Ectodermal cell (in vitro differentiated cells): ENCODE measurements around the gene C1QA.

ENCODE experiments used
- H3K27ac ChIP-seq: 2 replicates; pipeline ENCODE4 v1.7.0; 2013; ENCODE audit warnings: mild to moderate bottlenecking, low read depth, low read length; ENCODE audit not compliant: insufficient read depth, poor library complexity, severe bottlenecking
- H3K27me3 ChIP-seq: 2 replicates; pipeline ENCODE4 v1.7.0; 2013; ENCODE audit warnings: mild to moderate bottlenecking, low read length; ENCODE audit not compliant: insufficient read depth, control insufficient read depth, poor library complexity, severe bottlenecking
- H3K36me3 ChIP-seq: one replicate; pipeline ENCODE4 v1.7.0; 2013; ENCODE audit warnings: low read length; ENCODE audit not compliant: control insufficient read depth, insufficient read depth
- H3K4me1 ChIP-seq: one replicate; pipeline ENCODE4 v1.7.0; 2013; ENCODE audit warnings: low read length; ENCODE audit not compliant: control insufficient read depth, insufficient read depth
- H3K4me3 ChIP-seq: 2 replicates; pipeline ENCODE4 v1.7.0; 2013; ENCODE audit warnings: low read depth, low read length, control low read depth; ENCODE audit not compliant: insufficient read depth
- H3K9me3 ChIP-seq: 2 replicates; pipeline ENCODE4 v1.7.0; 2013; ENCODE audit warnings: mild to moderate bottlenecking, low read length, moderate library complexity; ENCODE audit not compliant: control insufficient read depth
- WGBS, 2 experiments: methylation state at CpG; one replicate each; pipeline ENCODE4 v1.1.7; 2013; ENCODE audit warnings: missing lambda C conversion rate in 2 of 2; 5-methylcytosine and 5-hydroxymethylcytosine counted together

C1QA gene

GRCh38 chr1:22612671-22613571, 23.5 kb upstream of the C1QA start:
- WGBS, 2 experiments, result 62 to 67% methylated on average over 12 of the region's 12 CpGs
- H3K4me3 ChIP-seq, result no peak overlapping the region
- no peaks in the 10 kb centered on the region for H3K4me1 ChIP-seq
- no peak overlapping the region for H3K27ac ChIP-seq
- peaks cover 27% of the 10 kb centered on the region for H3K27me3 ChIP-seq
- no peaks in the 10 kb centered on the region for H3K36me3 ChIP-seq
- H3K9me3 ChIP-seq, result no peaks in the 10 kb centered on the region

GRCh38 chr1:22613572-22613918, 22.9 kb upstream of the C1QA start:
- Histone ChIP-seq H3K9me3 (no peaks in the 10 kb centered on the region), H3K4me3 (no peak overlapping the region), H3K36me3 (no peaks in the 10 kb centered on the region), H3K27ac (no peak overlapping the region), H3K27me3 (peaks cover 21% of the 10 kb centered on the region), H3K4me1 (no peaks in the 10 kb centered on the region)
- WGBS, 2 experiments, result 85 to 92% methylated on average over 5 of the region's 5 CpGs

- Histone ChIP-seq H3K9me3 (no peaks in the 10 kb centered on the region), H3K4me3 (no peak overlapping the region), H3K4me1 (no peaks in the 10 kb centered on the region), H3K27me3 (peaks cover 16% of the 10 kb centered on the region), H3K36me3 (no peaks in the 10 kb centered on the region), H3K27ac (no peak overlapping the region)
- 76 to 77% methylated on average over 12 of the region's 12 CpGs for WGBS, 2 experiments
These were observed 22.5 kb upstream of the C1QA start for GRCh38 chr1:22613951-22614350.

- Histone ChIP-seq H3K9me3 (no peaks in the 10 kb centered on the region), H3K4me3 (no peak overlapping the region), H3K36me3 (no peaks in the 10 kb centered on the region), H3K27me3 (peaks cover 9% of the 10 kb centered on the region), H3K4me1 (no peaks in the 10 kb centered on the region), H3K27ac (no peak overlapping the region)
- 90 to 93% methylated on average over 2 of the region's 2 CpGs for WGBS, 2 experiments
These were observed 20.5 kb upstream of the C1QA start for GRCh38 chr1:22615886-22616285.

GRCh38 chr1:22616571-22616970, 19.9 kb upstream of the C1QA start:
- Histone ChIP-seq H3K27me3 (peaks cover 9% of the 10 kb centered on the region), H3K27ac (no peak overlapping the region), H3K9me3 (no peaks in the 10 kb centered on the region), H3K4me3 (no peak overlapping the region), H3K36me3 (no peaks in the 10 kb centered on the region), H3K4me1 (no peaks in the 10 kb centered on the region)
- 84 to 85% methylated on average over 11 of the region's 11 CpGs for WGBS, 2 experiments

- no peak overlapping the region for H3K27ac ChIP-seq
- H3K4me1 ChIP-seq, result no peaks in the 10 kb centered on the region
- no peaks in the 10 kb centered on the region for H3K9me3 ChIP-seq
- no peaks in the 10 kb centered on the region for H3K36me3 ChIP-seq
- no peak overlapping the region for H3K4me3 ChIP-seq
- 70 to 71% methylated on average over 16 of the region's 16 CpGs for WGBS, 2 experiments
- peaks cover 9% of the 10 kb centered on the region for H3K27me3 ChIP-seq
These were observed 18.4 kb upstream of the C1QA start for GRCh38 chr1:22618056-22618455.

- no peaks in the 10 kb centered on the region for H3K9me3 ChIP-seq
- no peak overlapping the region for H3K4me3 ChIP-seq
- no peak overlapping the region for H3K27ac ChIP-seq
- 92 to 95% methylated on average over 7 of the region's 7 CpGs for WGBS, 2 experiments
- H3K4me1 ChIP-seq, result no peaks in the 10 kb centered on the region
- peaks cover 8% of the 10 kb centered on the region for H3K27me3 ChIP-seq
- no peaks in the 10 kb centered on the region for H3K36me3 ChIP-seq
These were observed 17.2 kb upstream of the C1QA start for GRCh38 chr1:22619252-22619651.

- no peaks in the 10 kb centered on the region for H3K4me1 ChIP-seq
- WGBS, 2 experiments, result 87 to 88% methylated on average over 12 of the region's 12 CpGs
- no peak overlapping the region for H3K27ac ChIP-seq
- H3K27me3 ChIP-seq, result peaks cover 3% of the 10 kb centered on the region
- no peak overlapping the region for H3K4me3 ChIP-seq
- no peaks in the 10 kb centered on the region for H3K36me3 ChIP-seq
- no peaks in the 10 kb centered on the region for H3K9me3 ChIP-seq
These were observed 16.6 kb upstream of the C1QA start for GRCh38 chr1:22619798-22620197.

- Histone ChIP-seq H3K4me1 (peaks cover 6% of the 10 kb centered on the region), H3K36me3 (no peaks in the 10 kb centered on the region), H3K27me3 (peaks cover 9% of the 10 kb centered on the region), H3K27ac (no peak overlapping the region), H3K9me3 (no peaks in the 10 kb centered on the region), H3K4me3 (no peak overlapping the region)
- WGBS, 2 experiments, result 84 to 93% methylated on average over 4 of the region's 4 CpGs
These were observed 14.7 kb upstream of the C1QA start for GRCh38 chr1:22621761-22622160.

GRCh38 chr1:22625262-22625925, 11.0 kb upstream of the C1QA start:
- Histone ChIP-seq H3K27ac (no peak overlapping the region), H3K36me3 (no peaks in the 10 kb centered on the region), H3K27me3 (peaks cover 9% of the 10 kb centered on the region), H3K4me3 (no peak overlapping the region), H3K9me3 (no peaks in the 10 kb centered on the region), H3K4me1 (peaks cover 16% of the 10 kb centered on the region)
- WGBS, 2 experiments, result 48 to 51% methylated on average over 9 of the region's 9 CpGs
